SHP77 (cell line): ENCODE data around the gene NKX2-3.

ENCODE experiments used
- DNase-seq, 2 experiments: peaks; one replicate each; lab custom pipeline; 2025; lab: John Stamatoyannopoulos, UW

Gene NKX2-3

GRCh38 chr10:99583687-99584086 lies 50.9 kb downstream of the NKX2-3 start:
- no peak for DNase-seq
